ENCODE results near the gene CD8B.

CD8B gene

GRCh38 chr2:86791573-86791972, 70.1 kb downstream of the CD8B start:
- TF ChIP-seq CTCF (IDR thresholded peaks at IDR 0.05), result no peak

GRCh38 chr2:86790676-86791572, 70.8 kb downstream of the CD8B start, which contains the start of gene CD8A:
CD8A (minus strand) TSS chr2:86790913; CDS start chr2:86790825, 88 bp downstream.
- TF ChIP-seq CTCF (IDR thresholded peaks at IDR 0.05), result no peak

GRCh38 chr2:86790134-86790675, 71.5 kb downstream of the CD8B start:
- no peak for TF ChIP-seq CTCF (IDR thresholded peaks at IDR 0.05)

- no peak for TF ChIP-seq CTCF (IDR thresholded peaks at IDR 0.05)
Observed at GRCh38 chr2:86789687-86790133, 72.0 kb downstream of the CD8B start.

- no peak for TF ChIP-seq CTCF (IDR thresholded peaks at IDR 0.05)
Observed at GRCh38 chr2:86788881-86789686, 72.6 kb downstream of the CD8B start.

- no peak for TF ChIP-seq CTCF (IDR thresholded peaks at IDR 0.05)
Observed at GRCh38 chr2:86788165-86788564, 73.5 kb downstream of the CD8B start.

- no peak for TF ChIP-seq CTCF (IDR thresholded peaks at IDR 0.05)
Observed at GRCh38 chr2:86787736-86788135, 74.0 kb downstream of the CD8B start.

Data from LNCAP (cell line).